GM21723 (cell line): ENCODE measurements around the gene GNAQ.

Experiments
- ATAC-seq: cut with Tn5 transposase; IDR thresholded peaks from one replicate; pipeline ENCODE4 v1.9.1; 2021; ENCODE audit warnings: mild to moderate bottlenecking, moderate library complexity; ENCODE audit not compliant: unreplicated experiment

Gene GNAQ

GRCh38 chr9:77851882-77852595 is 179.6 kb downstream of the GNAQ start:
- no peak for ATAC-seq

DNA sequence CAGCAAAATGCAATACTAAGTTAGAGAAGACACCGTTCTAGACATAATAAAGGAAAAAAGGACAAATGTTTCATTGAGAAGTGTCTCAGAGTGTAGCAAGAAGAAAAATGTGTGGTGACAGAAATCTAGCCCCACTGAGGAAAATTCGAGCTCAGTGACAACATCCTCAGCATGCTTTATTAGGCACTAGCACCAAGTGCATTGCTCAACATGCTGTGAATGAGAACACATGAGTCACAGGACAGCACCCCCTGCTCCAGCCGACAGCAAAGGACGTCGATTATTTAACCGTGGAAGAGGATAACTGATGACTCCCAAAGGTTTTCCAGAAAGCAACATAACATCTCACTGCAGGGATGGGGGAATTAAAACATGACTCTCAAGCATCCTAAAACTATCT is 182.7 kb downstream of the GNAQ start:
- no peak for ATAC-seq

- ATAC-seq: no peak
Measured at GRCh38 chr9:77848404-77848803, 183.2 kb downstream of the GNAQ start.

GRCh38 chr9:77847626-77848025 is 184.0 kb downstream of the GNAQ start:
- no peak for ATAC-seq

DNA sequence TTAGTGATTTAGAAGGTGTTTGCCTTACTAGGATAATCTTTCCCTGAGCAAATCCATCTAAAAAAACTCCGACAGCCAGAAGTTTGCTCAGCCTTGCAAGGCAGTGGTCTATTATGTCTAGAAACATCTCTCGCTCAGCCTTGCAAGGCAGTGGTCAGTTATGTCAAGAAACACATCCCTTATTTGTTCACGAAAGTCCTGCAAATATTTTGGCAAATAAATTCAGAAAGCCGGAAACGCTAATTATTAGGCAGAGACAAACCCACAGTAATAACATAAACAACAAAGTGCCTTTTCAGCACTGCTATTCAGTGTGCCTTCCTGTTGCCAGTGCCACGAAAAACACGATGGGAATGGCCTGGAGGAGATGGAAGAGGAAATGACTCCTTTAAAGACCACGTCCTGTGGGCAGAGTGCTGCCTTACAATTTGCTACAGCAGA is 184.5 kb downstream of the GNAQ start:
- ATAC-seq: no peak

DNA sequence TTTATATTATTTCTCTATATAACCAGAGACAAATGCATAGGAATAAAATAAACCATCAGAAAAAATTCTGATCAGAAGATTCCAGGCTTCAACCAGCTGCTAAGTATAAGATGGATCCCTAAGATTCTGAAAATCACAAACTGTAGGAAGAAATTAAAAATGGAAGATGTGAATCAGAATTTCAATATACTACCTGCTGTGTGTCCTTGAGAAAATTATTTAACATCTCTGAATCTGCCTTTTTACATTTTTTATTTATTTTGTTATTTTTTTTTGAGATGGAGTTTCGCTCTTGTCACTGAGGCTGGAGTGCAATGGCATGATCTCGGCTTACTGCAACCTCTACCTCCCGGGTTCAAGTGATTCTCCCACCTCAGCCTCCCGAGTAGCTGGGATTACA is 187.2 kb downstream of the GNAQ start:
- no peak for ATAC-seq

DNA sequence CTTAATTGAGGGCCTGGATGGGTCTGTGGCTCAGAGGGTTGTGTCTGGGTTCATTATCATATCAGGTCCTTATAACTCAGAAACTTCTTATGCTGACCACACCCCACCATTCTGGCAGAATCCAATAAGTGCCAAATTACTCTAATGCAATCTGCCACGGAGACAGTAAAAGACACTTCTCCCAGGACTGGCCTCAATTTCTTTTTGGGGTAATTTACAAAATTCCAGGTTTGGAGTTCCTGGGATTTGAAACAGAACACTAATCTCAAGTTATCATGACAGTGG is 187.8 kb downstream of the GNAQ start:
- ATAC-seq: no peak

GRCh38 chr9:77843076-77843870 is 188.3 kb downstream of the GNAQ start:
- ATAC-seq: no peak

DNA sequence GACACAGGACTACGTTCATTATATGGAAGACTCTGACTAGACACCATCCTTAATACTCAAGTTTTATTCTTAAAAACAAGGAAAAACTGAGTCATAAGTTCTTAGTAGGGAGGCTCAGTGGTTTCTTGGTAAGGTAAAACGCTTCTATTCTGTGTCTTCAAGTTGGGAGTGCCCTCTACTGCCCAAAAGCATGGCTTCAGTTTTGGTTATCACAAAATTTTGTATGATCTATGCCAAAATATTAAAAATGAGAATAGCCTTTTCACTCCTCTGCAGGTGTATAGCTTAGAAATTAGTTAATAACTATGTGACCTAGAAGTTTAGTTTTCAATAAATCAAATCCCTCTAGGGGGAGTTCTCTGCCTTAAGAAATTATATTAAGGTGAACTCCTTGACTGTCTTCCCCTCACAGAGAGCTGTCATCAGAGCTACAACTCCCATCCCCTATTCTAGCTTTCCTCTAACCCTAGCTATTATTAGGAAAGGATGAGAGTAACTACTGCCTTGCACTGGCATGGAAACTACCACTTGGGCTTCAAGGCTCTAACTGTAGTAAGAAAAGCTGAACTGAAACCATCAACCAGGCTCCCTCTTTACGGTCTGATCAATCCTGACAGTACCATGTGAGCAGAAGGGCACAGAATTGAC is 189.7 kb downstream of the GNAQ start:
- peak; percentile 76 for ATAC-seq

- ATAC-seq: no peak
Measured at GRCh38 chr9:77839459-77840140, 192.0 kb downstream of the GNAQ start.

- ATAC-seq: no peak
Measured at GRCh38 chr9:77838986-77839385, 192.6 kb downstream of the GNAQ start.

GRCh38 chr9:77834898-77835488 is 196.6 kb downstream of the GNAQ start:
- ATAC-seq: no peak

- no peak for ATAC-seq
Measured at GRCh38 chr9:77833561-77834429, 197.8 kb downstream of the GNAQ start.

DNA sequence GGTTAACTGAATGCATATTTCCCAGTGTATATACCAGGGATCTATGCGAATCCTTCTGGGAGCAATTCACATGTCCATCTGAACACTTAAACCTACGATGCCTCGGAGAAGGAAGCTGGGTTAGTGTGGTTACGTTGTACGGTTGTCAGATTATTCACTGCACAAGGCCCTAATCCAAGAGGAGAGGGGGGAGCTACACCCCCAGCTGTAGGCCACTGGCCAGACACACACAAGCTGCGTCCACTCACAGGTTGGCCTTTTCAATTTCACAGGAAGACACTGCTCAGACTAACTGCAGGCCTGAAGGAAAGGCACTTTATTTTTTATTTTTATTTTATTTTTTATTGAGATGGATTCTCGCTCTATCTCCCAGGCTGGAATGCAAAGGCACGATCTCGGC is 199.0 kb downstream of the GNAQ start:
- ATAC-seq: no peak

GRCh38 chr9:77831781-77832180 is 199.8 kb downstream of the GNAQ start:
- no peak for ATAC-seq

DNA sequence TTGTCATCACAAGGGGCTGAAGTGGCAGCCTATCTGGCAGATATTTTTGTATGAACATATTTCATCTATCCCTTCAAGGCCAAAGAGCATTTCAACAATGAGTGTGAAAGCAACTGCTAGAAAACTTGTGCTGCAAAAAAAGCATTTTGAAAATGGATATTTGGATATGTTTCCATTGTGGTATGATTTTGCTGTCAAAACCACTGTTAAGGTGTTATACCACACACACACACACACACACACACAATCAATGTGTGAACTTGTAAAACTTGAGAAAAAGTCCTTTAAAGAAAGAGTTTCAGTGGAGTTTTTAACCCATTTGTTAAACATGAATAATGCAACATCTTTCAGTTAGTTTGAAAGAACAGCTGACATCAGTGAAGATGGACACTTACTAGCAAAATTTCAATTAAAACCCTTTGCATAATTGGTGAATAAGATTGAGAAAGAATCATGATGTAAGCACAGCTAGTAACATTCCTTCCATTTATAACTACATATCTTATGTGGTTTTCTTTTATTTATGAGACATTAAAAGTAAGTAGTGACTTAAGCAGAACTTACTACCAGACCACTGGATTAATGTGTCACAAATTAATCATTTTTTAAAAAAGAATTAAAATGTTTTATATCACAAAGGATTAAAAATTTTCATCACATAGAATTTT is 200.9 kb downstream of the GNAQ start:
- ATAC-seq: no peak

- no peak for ATAC-seq
Measured at GRCh38 chr9:77829420-77829819, 202.2 kb downstream of the GNAQ start.

- peak; percentile 68 for ATAC-seq
Measured at GRCh38 chr9:77827104-77827784, 204.4 kb downstream of the GNAQ start.

DNA sequence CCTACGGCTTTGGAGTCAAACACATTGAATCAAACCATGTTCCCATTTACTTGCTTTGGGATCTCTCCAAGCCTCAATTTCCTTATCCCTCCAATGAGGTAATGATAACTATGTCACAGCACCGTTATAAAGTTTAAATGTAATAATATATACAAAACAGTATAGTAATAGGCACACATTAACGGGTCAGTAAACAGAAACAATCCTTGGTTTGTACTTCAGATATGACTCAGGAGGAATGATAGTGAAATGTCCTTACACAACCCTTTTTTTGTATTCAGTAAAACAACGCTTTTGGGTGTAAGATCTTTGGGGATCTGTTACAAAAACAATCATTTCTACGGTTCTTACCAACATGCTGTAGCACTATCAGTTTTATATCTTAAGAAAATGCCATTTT is 205.0 kb downstream of the GNAQ start:
- ATAC-seq: no peak
